IPS DF 4.7 (cell line): ENCODE data around the gene ADH5.
A peak's percentile ranks its signal among the peaks of the same experiment; 100 is the strongest.
"Not testable (repeated sequence)": the region's sequence is repeated elsewhere in the genome, so short reads cannot be mapped to it uniquely, and the experiment has no call there.

ENCODE experiments used
- DNase-seq: peaks from one replicate; pipeline ENCODE4 v3.0.0-alpha.2; 2013; ENCODE audit warnings: low spot score; ENCODE audit errors: extremely low read depth

The ADH5 gene

GRCh38 chr4:99088481-99089365 lies at the start of gene ADH5:
ADH5 (minus strand) TSS chr4:99088788; CDS start chr4:99088700, 88 bp downstream.
- DNase-seq = peak; percentile 36

- DNase-seq = no peak
These were observed 47.7 kb upstream of the ADH5 start for GRCh38 chr4:99136329-99136728.

- no peak for DNase-seq
These were observed 47.1 kb upstream of the ADH5 start for GRCh38 chr4:99135541-99136162.

GRCh38 chr4:99134586-99134985 lies 46.0 kb upstream of the ADH5 start:
- DNase-seq = no peak

GRCh38 chr4:99131378-99131777 lies 42.8 kb upstream of the ADH5 start:
- no peak for DNase-seq

- no peak for DNase-seq
These were observed 37.8 kb upstream of the ADH5 start for GRCh38 chr4:99126376-99126775.

- DNase-seq = no peak
These were observed 32.4 kb upstream of the ADH5 start for GRCh38 chr4:99121008-99121407.

GRCh38 chr4:99120501-99120900 lies 31.9 kb upstream of the ADH5 start:
- no peak for DNase-seq

GRCh38 chr4:99117876-99118693 lies 29.5 kb upstream of the ADH5 start:
- DNase-seq = no peak

GRCh38 chr4:99117122-99117841 lies 28.7 kb upstream of the ADH5 start:
- not testable (repeated sequence) for DNase-seq

GRCh38 chr4:99109286-99109685 lies 20.7 kb upstream of the ADH5 start:
- DNase-seq = not testable (repeated sequence)

GRCh38 chr4:99104153-99104552 lies 15.6 kb upstream of the ADH5 start:
- DNase-seq = no peak

- DNase-seq = no peak
These were observed 14.6 kb upstream of the ADH5 start for GRCh38 chr4:99103166-99103565.

- no peak for DNase-seq
These were observed 14.0 kb upstream of the ADH5 start for GRCh38 chr4:99102634-99103033.

- DNase-seq = no peak
These were observed 12.3 kb upstream of the ADH5 start for GRCh38 chr4:99100876-99101275.

- not testable (repeated sequence) for DNase-seq
These were observed 11.2 kb upstream of the ADH5 start for GRCh38 chr4:99099814-99100213.

GRCh38 chr4:99099311-99099710 lies 10.7 kb upstream of the ADH5 start:
- no peak for DNase-seq

- not testable (repeated sequence) for DNase-seq
These were observed 3.3 kb upstream of the ADH5 start for GRCh38 chr4:99091841-99092240.

GRCh38 chr4:99091216-99091575 lies 2.6 kb upstream of the ADH5 start:
- no peak for DNase-seq

GRCh38 chr4:99090481-99091215 lies 2.1 kb upstream of the ADH5 start:
- no peak for DNase-seq

- DNase-seq = no peak
These were observed 552 bp downstream of the ADH5 start for GRCh38 chr4:99088023-99088449.
